ENCODE data around the gene ZBTB34.

DNA sequence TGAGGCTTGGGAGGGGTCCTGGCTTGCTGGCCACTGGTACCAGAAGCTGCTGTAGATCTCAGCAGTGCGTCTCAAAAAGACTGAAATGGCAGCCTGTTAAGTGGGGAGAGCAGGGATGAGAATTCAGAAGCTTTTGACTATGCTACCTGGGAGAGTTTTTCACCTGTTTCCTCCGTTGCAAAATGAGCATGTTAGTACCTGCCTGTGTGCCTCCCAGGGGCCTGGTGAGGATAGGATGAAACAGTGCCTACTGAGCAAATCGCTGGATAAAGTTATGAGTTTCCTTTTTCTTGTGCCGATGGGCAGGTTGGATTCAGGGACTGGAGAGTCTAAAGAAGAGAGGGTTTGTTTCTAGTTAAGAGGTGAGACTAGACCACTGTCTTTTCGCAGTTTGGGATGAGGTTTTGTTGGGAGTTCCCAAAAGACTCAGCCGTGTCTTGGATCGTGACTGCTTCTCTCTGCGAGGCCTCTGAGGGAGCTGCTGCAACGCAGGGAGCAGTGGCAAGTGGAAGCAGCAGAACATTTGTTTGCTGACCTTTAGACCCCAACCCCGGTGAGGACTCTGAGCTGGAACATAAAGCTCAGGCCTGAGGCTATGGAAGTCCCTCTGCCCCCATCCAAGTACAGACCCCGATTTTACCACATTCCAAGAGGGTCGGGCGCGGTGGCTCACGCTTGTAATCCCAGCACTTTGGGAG is 55.6 kb downstream of the ZBTB34 start:
- TF ChIP-seq EZH2 (IDR thresholded peaks at IDR 0.05) (no peak), POLR2AphosphoS5 (IDR thresholded peaks at IDR 0.05; ENCODE audit: borderline replicate concordance, low read depth, low read length) (no peak), FOXP2 (optimal IDR thresholded peaks at IDR 0.05; ENCODE audit: control extremely low read depth, extremely low read length, insufficient read depth) (no peak)

Data from SK-N-MC (cell line).